Right lobe of liver (tissue), 6 donors: ENCODE measurements around the gene CUEDC1. TPM values are rescaled to one million over a fixed set of nuclear protein-coding genes. Genes with fewer than 3 reads are reported as not detected.

Source experiments
- ATAC-seq, 4 donors: fragments of 200-7000 bp; cut with Tn5 transposase; one replicate each; pipeline ENCODE4 v1.9.1; 2020; ENCODE audit warnings: mild to moderate bottlenecking in 4 of 4, moderate library complexity in 4 of 4
- DNase-seq, 3 donors: peaks; one replicate each; pipeline ENCODE4 v3.0.0-alpha.2; 2020
- H3K27ac ChIP-seq, 3 donors: fragments of 200-600 bp; one replicate each; pipeline ENCODE4 v1.8.0; 2022
- H3K27me3 ChIP-seq, 2 donors: fragments of 200-600 bp; one replicate each; pipeline ENCODE4 v1.8.0; 2022
- H3K36me3 ChIP-seq, 4 donors: fragments of 200-600 bp; sonication (generic) in 1 of 4; one replicate each; pipeline versions ENCODE4 v1.5.1 to v1.8.0; 2017 to 2022; ENCODE audit warnings: control low read depth in 1 of 4
- H3K4me1 ChIP-seq, 4 donors: fragments of 200-600 bp; sonication (generic) in 1 of 4; one replicate each; pipeline versions ENCODE4 v1.5.1 to v1.8.0; 2017 to 2022; ENCODE audit warnings: control low read depth in 1 of 4
- H3K4me3 ChIP-seq, 3 donors: fragments of 200-600 bp; one replicate each; pipeline ENCODE4 v1.8.0; 2022
- H3K9me3 ChIP-seq, 4 donors: fragments of 200-600 bp; sonication (generic) in 1 of 4; one replicate each; pipeline versions ENCODE4 v1.5.1 to v1.8.0; 2017 to 2022; ENCODE audit warnings: control low read depth in 1 of 4
- CTCF ChIP-seq, 4 donors: fragments of 200-600 bp in 3 of 4; fragments of 450-650 bp in 1 of 4; IDR thresholded peaks; one replicate each; pipeline versions ENCODE4 v1.5.1 to v1.8.0; 2016 to 2022; ENCODE audit warnings: antibody characterized with exemption in 4 of 4, mild to moderate bottlenecking in 2 of 4
- POLR2A ChIP-seq: fragments of 450-650 bp; IDR thresholded peaks from one replicate; pipeline ENCODE4 v1.6.1; 2017; ENCODE audit warnings: antibody characterized with exemption, mild to moderate bottlenecking
- WGBS: methylation state at CpG from one replicate; pipeline ENCODE4 v1.1.6; 2018; ENCODE audit warnings: low coverage, low lambda C conversion rate; ENCODE audit not compliant: insufficient coverage; ENCODE audit errors: missing lambda C conversion rate; 5-methylcytosine and 5-hydroxymethylcytosine counted together
- intact Hi-C, 2 donors: fragments of 100-400 bp; cut with DNase I; formaldehyde crosslinking; loops; one replicate each; pipeline versions ENCODE4 v1.11.2 to v1.14.1; 2022
- total RNA-seq, 6 experiments: library from RNA; depleted of rRNA in 2 of 6; stranded (reverse); fragments of >200 nt in 2 of 6; fragmentation: NEBNext Ultra II Directional in 3 of 6; extraction: Animal tissue kit (Norgen Biotek cat#: 25700) in 3 of 6; gene quantifications; one replicate each; pipeline versions ENCODE4 v1.1.0 to v1.2.4, GENCODE V29; 2016 to 2023
- donor health status: DM: no; HTN: yes; CAD: no.
- donor health status: DM: no; HTN: no; CAD: no.
- donor health status: DM: no; HTN: no; CAD: no.
- donor health status: DM: no; HTN: yes; CAD: no.
- donor health status: DM: no; HTN: yes; CAD: no.

Gene CUEDC1
- total RNA-seq, 6 experiments from 2014 or later: 4.0 to 8.5 (median 5.5) TPM

DNA sequence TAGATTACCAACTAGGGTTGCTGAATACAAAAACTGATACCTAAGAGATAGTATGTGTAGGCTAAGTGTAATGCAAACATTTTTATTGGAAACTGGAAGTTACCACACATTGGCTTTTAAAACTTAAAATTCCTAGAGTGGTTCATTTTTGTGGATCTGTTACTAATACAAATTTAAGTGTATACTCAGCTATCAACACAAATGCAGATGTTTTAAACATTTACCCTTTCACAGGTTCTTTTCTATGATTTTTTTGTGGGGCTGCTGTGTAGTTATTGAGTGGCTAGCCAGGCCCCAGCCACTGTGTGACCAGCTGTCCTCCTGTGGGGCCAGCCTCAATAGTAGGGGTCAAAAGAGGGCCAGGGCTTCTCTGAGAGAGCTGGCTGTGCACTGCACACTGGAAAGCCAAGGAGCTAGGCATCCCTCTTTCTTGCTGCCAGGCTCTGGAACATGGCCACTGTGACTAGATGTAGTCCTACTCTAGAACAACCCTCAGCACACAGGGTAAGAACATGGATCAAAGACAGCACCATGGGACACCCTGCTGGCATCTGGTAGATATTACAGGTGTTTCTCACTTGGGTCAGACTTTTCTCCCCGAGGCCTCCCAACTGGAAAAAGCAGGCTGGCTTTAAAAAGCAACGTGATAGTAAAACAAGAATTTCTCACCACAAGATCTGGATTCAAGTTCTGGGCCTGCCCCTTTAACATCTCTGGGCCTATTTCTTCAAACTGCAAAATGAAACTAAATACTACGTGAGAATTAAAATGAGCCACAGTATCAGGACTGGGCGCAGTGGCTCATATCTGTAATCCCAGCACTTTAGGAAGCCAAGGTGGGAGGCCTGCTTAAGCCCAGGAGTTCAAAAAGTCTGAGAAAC is 40.1 kb upstream of the CUEDC1 start:
- WGBS: 27% methylated on average over 4 of the region's 4 CpGs
- intact Hi-C loops: loop anchor here in 1 of 2 donors (10.0 kb wide), 1 partner anchor 131 kb away; no protein-coding TSS in a partner anchor
- H3K27ac ChIP-seq: no peak overlapping the region

GRCh38 chr17:57994436-57994835 is 39.2 kb upstream of the CUEDC1 start:
- no peaks in the 10 kb centered on the region for H3K9me3 ChIP-seq
- no peak for DNase-seq
- no peak overlapping the region for H3K27ac ChIP-seq
- H3K36me3 ChIP-seq: peaks cover 0 to 6% (median 0%) of the 10 kb centered on the region in 4 donors
- H3K4me3 ChIP-seq: no peak overlapping the region
- no peak for ATAC-seq
- intact Hi-C loops: loop anchor here in 1 of 2 donors (10.0 kb wide), 1 partner anchor 130 kb away; no protein-coding TSS in a partner anchor
- WGBS: 67% methylated on average over 2 of the region's 2 CpGs
- peaks cover 0 to 11% (median 0%) of the 10 kb centered on the region in 4 donors for H3K4me1 ChIP-seq
- TF ChIP-seq POLR2A: no peak
- TF ChIP-seq CTCF (IDR thresholded peaks at IDR 0.05): no peak
- H3K27me3 ChIP-seq: no peaks in the 10 kb centered on the region

More for the DNA sequence above, 40.1 kb upstream of the CUEDC1 start:
- Histone ChIP-seq H3K4me3 (no peak overlapping the region), H3K9me3 (no peaks in the 10 kb centered on the region), H3K36me3 (peaks cover 0 to 6% (median 0%) of the 10 kb centered on the region in 4 donors), H3K4me1 (peaks cover 0 to 7% (median 0%) of the 10 kb centered on the region in 4 donors), H3K27me3 (no peaks in the 10 kb centered on the region)
- DNase-seq (peak in 1 of 3 donors; percentile 58), ATAC-seq (peak; percentile 88 to 96 (median 92))
- TF ChIP-seq CTCF (IDR thresholded peaks at IDR 0.05) (peak; percentile 55 to 63 (median 62)), POLR2A (no peak)

GRCh38 chr17:57993471-57994365 is 38.5 kb upstream of the CUEDC1 start:
- Histone ChIP-seq H3K27me3 (no peaks in the 10 kb centered on the region), H3K9me3 (no peaks in the 10 kb centered on the region), H3K36me3 (peaks cover 0 to 6% (median 0%) of the 10 kb centered on the region in 4 donors), H3K4me1 (peaks cover 0 to 18% (median 0%) of the 10 kb centered on the region in 4 donors), H3K4me3 (no peak overlapping the region), H3K27ac (no peak overlapping the region)
- no peak for DNase-seq
- 33% methylated on average over 3 of the region's 3 CpGs for WGBS
- TF ChIP-seq POLR2A: no peak
- no peak for ATAC-seq
- intact Hi-C loops: loop anchor here in 1 of 2 donors (10.0 kb wide), 1 partner anchor 129 kb away; no protein-coding TSS in a partner anchor

GRCh38 chr17:57991537-57991936 is 36.3 kb upstream of the CUEDC1 start:
- peaks cover 0 to 1% (median 0%) of the 10 kb centered on the region in 4 donors for H3K36me3 ChIP-seq
- H3K4me1 ChIP-seq: peaks cover 0 to 21% (median 2%) of the 10 kb centered on the region in 4 donors
- intact Hi-C loops: loop anchor here in 1 of 2 donors (10.0 kb wide), 1 partner anchor 127 kb away; no protein-coding TSS in a partner anchor
- ATAC-seq: no peak
- TF ChIP-seq CTCF (IDR thresholded peaks at IDR 0.05): no peak
- no peak for TF ChIP-seq POLR2A
- DNase-seq: no peak
- H3K27me3 ChIP-seq: no peaks in the 10 kb centered on the region
- H3K4me3 ChIP-seq: no peak overlapping the region
- no peaks in the 10 kb centered on the region for H3K9me3 ChIP-seq
- no peak overlapping the region for H3K27ac ChIP-seq
